Activated naive CD8-positive, alpha-beta T cell treated with anti-CD3 and anti-CD28 coated beads for 36 hours (primary cell): Measurements from ENCODE around the gene FZR1. TPM values are rescaled to one million over a fixed set of nuclear protein-coding genes. Genes with fewer than 3 reads are reported as not detected.

Source experiments
- DNase-seq: peaks from one replicate; pipeline ENCODE4 v3.0.0; 2021
- H3K27ac Mint-ChIP-seq: one replicate; pipeline ENCODE4 v1.8.0; 2022; ENCODE audit warnings: mild to moderate bottlenecking, moderate library complexity, mixed read lengths
- H3K27me3 Mint-ChIP-seq: one replicate; pipeline ENCODE4 v1.8.0; 2022; ENCODE audit warnings: mild to moderate bottlenecking, mixed read lengths
- H3K36me3 Mint-ChIP-seq: one replicate; pipeline ENCODE4 v1.8.0; 2021; ENCODE audit warnings: mild to moderate bottlenecking, mixed read lengths
- H3K4me1 Mint-ChIP-seq: one replicate; pipeline ENCODE4 v1.8.0; 2021; ENCODE audit warnings: mixed read lengths
- H3K4me3 Mint-ChIP-seq: one replicate; pipeline ENCODE4 v1.8.0; 2022; ENCODE audit warnings: mild to moderate bottlenecking, moderate library complexity, mixed read lengths
- H3K9me3 Mint-ChIP-seq: one replicate; pipeline ENCODE4 v1.8.0; 2022; ENCODE audit warnings: mixed read lengths
- total RNA-seq, 2 experiments: library from RNA; stranded (reverse); gene quantifications; one replicate each; pipeline ENCODE4 v1.2.3, GENCODE V29; 2021

The FZR1 gene
- total RNA-seq, 2 experiments from 2014 or later: 32.6 to 39.6 TPM

DNA sequence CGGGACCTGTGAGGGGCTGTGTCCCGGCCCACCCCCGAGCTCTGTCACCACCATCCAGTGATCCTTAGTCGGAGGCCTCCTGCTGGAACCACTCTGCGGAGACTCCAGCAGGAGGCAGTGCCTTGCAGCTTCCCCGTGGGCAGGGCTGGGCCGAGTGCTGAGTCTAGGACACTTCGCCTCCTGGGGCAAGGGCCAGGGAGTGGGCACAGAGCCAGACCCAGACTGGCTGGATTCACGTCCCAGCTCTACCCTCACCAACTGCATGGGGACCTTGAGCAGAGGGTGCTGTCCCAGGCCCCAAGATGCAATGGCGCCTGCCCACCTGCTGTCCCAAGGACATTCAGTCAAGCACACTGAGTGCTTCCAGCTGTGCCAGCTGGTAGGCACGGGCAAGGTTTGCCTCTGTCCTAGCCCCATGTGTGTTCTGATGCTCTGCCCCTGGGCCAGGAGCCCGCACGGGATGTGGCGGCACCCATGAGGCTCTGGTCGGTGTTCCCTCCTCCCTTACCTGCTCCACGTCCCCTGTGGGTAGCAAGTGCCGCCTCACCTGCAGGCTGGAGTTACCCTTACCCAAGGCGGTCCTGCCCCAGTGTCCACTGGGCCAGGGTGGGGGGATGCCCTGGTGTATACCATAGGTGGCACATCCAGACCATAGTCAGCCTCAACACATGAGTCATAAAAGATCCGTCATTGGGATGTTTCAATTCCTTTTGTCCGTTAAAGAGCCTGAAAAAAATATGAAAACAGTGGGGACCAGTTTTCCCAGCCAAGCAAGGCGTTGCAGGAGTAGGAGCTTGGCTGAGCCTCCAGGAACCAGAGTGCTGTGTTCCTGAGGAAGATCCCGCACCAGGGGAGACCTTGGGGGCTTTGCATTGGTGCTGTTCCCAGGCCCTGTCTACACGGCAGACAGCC, 7.4 kb downstream of the FZR1 start:
- H3K27ac Mint-ChIP-seq: no peak overlapping the region
- no peaks in the 10 kb centered on the region for H3K9me3 Mint-ChIP-seq
- no peak overlapping the region for H3K4me3 Mint-ChIP-seq
- peaks cover 12% of the 10 kb centered on the region for H3K36me3 Mint-ChIP-seq
- no peaks in the 10 kb centered on the region for H3K27me3 Mint-ChIP-seq
- DNase-seq: no peak
- H3K4me1 Mint-ChIP-seq: peaks cover 34% of the 10 kb centered on the region

DNA sequence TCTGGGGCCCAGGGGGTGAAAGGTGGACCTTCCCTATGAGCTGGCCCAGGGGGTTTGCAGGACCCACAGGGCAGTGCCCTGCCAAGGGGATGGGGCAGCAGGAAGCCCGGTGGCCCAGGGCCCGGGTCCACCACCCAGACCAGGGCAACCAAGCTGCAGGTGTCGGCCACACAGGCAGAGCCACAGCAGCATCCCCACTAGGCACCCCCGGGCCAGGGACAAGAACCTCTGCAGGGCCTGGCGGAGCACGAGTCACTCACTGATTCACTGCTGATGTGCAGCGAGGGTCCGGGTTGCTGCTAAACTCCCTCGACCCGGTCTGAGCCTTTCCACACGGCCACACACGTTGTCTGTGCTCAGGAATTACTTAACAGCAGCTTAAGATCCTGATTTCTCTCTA, 8.8 kb downstream of the FZR1 start:
- Mint-ChIP-seq H3K9me3 (no peaks in the 10 kb centered on the region), H3K4me1 (peaks cover 25% of the 10 kb centered on the region), H3K27ac (no peak overlapping the region)

GRCh38 chr19:3515891-3516422, 9.8 kb downstream of the FZR1 start:
- no peak for DNase-seq
- H3K36me3 Mint-ChIP-seq: peaks cover 2% of the 10 kb centered on the region
- no peaks in the 10 kb centered on the region for H3K9me3 Mint-ChIP-seq
- H3K4me3 Mint-ChIP-seq: no peak overlapping the region
- H3K4me1 Mint-ChIP-seq: peaks cover 24% of the 10 kb centered on the region
- no peak overlapping the region for H3K27ac Mint-ChIP-seq
- H3K27me3 Mint-ChIP-seq: no peaks in the 10 kb centered on the region

More for the DNA sequence above, 8.8 kb downstream of the FZR1 start:
- no peak overlapping the region for H3K4me3 Mint-ChIP-seq
- no peaks in the 10 kb centered on the region for H3K27me3 Mint-ChIP-seq
- DNase-seq: no peak
- peaks cover 2% of the 10 kb centered on the region for H3K36me3 Mint-ChIP-seq

GRCh38 chr19:3516675-3517207, 10.6 kb downstream of the FZR1 start:
- DNase-seq: no peak
- H3K27me3 Mint-ChIP-seq: no peaks in the 10 kb centered on the region
- H3K4me1 Mint-ChIP-seq: peaks cover 25% of the 10 kb centered on the region
- no peaks in the 10 kb centered on the region for H3K9me3 Mint-ChIP-seq
- no peak overlapping the region for H3K4me3 Mint-ChIP-seq
- peaks cover 4% of the 10 kb centered on the region for H3K36me3 Mint-ChIP-seq
- no peak overlapping the region for H3K27ac Mint-ChIP-seq

DNA sequence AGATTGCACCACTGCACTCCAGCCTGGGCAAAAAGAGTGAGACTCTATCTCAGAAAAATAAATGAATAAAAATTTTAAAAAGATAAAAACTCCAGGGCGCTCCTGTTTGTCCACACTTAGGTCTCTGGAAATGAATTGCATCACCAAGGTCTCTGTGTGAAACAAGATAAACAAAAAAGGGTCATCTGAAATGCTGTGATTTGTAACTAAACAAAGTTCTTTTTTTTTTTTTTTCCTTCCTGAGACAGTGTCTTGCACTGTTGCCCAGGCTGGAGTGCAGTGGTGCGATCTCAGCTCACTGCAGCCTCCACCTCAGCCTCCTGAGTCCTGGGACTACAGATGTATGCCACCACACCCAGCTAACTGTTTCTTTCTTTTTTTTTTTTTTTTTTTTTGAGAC, 11.5 kb downstream of the FZR1 start:
- H3K9me3 Mint-ChIP-seq: no peaks in the 10 kb centered on the region
- H3K4me1 Mint-ChIP-seq: peaks cover 20% of the 10 kb centered on the region
- no peaks in the 10 kb centered on the region for H3K27me3 Mint-ChIP-seq
- peaks cover 7% of the 10 kb centered on the region for H3K36me3 Mint-ChIP-seq
- H3K27ac Mint-ChIP-seq: no peak overlapping the region
- H3K4me3 Mint-ChIP-seq: no peak overlapping the region
- DNase-seq: no peak

DNA sequence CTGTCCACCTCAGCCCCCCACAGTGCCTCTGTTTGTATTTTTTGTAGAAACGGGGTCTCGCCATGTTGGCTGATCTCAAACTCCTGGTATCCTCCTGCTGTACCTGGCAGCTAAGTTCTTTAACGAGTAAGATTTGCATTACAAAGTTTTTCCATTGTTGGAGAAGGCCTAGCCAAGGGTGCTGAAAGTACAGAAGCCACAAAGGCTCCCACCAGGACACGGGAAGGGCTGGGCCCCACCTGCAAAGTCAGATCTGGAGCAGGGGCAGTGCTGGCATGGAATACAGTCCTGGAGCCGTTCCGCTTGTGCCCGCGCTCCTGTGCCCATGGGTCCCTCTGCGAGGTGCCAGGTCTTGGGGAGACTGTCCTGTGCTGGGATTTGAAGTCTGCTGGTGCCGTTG, 12.1 kb downstream of the FZR1 start:
- H3K27ac Mint-ChIP-seq: no peak overlapping the region
- no peaks in the 10 kb centered on the region for H3K27me3 Mint-ChIP-seq
- peaks cover 7% of the 10 kb centered on the region for H3K36me3 Mint-ChIP-seq
- no peak overlapping the region for H3K4me3 Mint-ChIP-seq
- H3K9me3 Mint-ChIP-seq: no peaks in the 10 kb centered on the region
- DNase-seq: no peak
- peaks cover 19% of the 10 kb centered on the region for H3K4me1 Mint-ChIP-seq

DNA sequence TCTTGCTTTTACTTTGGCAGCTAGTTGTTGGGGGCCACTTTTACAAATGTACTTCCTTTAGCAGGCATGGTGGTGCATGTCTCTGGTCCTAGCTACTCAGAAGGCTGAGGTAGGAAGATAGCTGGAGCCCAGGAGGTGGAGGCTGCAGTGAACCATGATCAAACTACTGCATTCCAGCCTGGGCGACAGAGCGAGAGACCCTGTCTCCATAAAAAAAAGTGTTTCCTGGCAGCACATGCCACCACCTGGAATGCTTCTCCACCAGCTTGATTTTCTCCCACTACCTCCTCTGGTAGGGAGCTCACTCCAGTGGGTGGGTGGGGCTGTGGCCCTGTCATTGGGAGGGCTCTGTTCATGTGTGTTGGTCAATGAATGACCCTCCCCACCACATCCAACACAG, 12.5 kb downstream of the FZR1 start:
- no peak overlapping the region for H3K27ac Mint-ChIP-seq
- H3K4me3 Mint-ChIP-seq: no peak overlapping the region

GRCh38 chr19:3519126-3519525, 13.0 kb downstream of the FZR1 start:
- Mint-ChIP-seq H3K4me1 (peaks cover 19% of the 10 kb centered on the region), H3K27ac (no peak overlapping the region), H3K36me3 (peaks cover 7% of the 10 kb centered on the region), H3K27me3 (no peaks in the 10 kb centered on the region), H3K9me3 (no peaks in the 10 kb centered on the region), H3K4me3 (no peak overlapping the region)
- no peak for DNase-seq

More for the DNA sequence above, 12.5 kb downstream of the FZR1 start:
- Mint-ChIP-seq H3K4me1 (peaks cover 19% of the 10 kb centered on the region), H3K27me3 (no peaks in the 10 kb centered on the region), H3K9me3 (no peaks in the 10 kb centered on the region), H3K36me3 (peaks cover 7% of the 10 kb centered on the region)
- no peak for DNase-seq

- Mint-ChIP-seq H3K27ac (no peak overlapping the region), H3K4me1 (peaks cover 18% of the 10 kb centered on the region), H3K36me3 (peaks cover 7% of the 10 kb centered on the region), H3K9me3 (no peaks in the 10 kb centered on the region), H3K27me3 (no peaks in the 10 kb centered on the region), H3K4me3 (no peak overlapping the region)
- DNase-seq: no peak
Measured at GRCh38 chr19:3520166-3521103, 14.3 kb downstream of the FZR1 start.

- Mint-ChIP-seq H3K9me3 (no peaks in the 10 kb centered on the region), H3K27ac (no peak overlapping the region), H3K36me3 (peaks cover 7% of the 10 kb centered on the region), H3K27me3 (no peaks in the 10 kb centered on the region), H3K4me1 (peaks cover 15% of the 10 kb centered on the region), H3K4me3 (no peak overlapping the region)
- DNase-seq: no peak
Measured at GRCh38 chr19:3521104-3521445, 15.0 kb downstream of the FZR1 start.

DNA sequence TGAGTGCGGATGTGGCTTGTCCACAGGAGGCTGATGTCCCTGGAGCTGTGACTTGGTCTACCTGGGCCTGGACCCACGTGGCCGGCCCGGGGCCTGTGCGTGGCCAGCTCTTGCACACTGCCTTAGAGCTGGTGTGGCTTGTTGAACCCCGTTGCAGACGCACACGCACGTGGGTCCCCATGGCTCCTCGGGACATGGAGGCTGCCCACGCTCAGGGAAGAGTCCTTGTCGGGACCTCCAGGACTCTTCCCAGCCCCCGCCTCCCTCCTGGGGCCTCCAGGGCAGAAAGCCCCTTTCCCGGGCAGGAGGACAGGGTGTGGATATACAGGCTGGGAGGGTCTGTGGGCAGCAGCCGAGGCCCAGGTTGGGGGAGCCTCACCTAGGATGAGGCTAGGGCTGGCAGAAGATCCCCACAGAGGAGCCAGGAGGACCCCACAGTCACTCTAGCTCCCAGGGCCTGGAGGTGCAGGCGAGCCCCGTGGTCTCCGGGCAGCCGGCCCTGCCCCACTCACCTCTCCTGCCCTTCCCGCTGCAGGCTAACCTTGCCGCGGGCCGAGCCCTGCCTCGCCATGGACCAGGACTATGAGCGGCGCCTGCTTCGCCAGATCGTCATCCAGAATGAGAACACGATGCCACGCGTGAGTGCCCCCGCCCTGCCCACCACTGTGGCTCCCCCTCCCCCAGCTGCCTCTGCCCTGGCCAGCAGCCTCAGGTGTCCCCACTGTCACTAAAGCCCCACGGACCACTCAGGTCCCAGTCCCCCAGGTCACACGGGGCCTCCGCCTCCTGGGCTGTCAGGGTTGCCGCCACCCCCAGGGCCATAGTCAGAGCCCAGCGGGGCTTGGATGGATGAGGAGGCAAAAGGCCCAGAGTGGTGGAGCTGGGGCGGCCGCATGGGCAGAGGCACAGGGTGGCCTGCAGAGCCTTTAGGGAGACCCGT, 16.6 kb downstream of the FZR1 start:
- no peaks in the 10 kb centered on the region for H3K9me3 Mint-ChIP-seq
- H3K27ac Mint-ChIP-seq: no peak overlapping the region
- no peak for DNase-seq
- no peak overlapping the region for H3K4me3 Mint-ChIP-seq
- H3K4me1 Mint-ChIP-seq: peaks cover 10% of the 10 kb centered on the region
- no peaks in the 10 kb centered on the region for H3K27me3 Mint-ChIP-seq
- H3K36me3 Mint-ChIP-seq: peaks cover 9% of the 10 kb centered on the region

GRCh38 chr19:3523361-3524077, 17.4 kb downstream of the FZR1 start:
- H3K27ac Mint-ChIP-seq: no peak overlapping the region
- DNase-seq: no peak
- H3K36me3 Mint-ChIP-seq: peaks cover 9% of the 10 kb centered on the region
- H3K27me3 Mint-ChIP-seq: no peaks in the 10 kb centered on the region
- no peaks in the 10 kb centered on the region for H3K9me3 Mint-ChIP-seq
- peaks cover 5% of the 10 kb centered on the region for H3K4me1 Mint-ChIP-seq
- H3K4me3 Mint-ChIP-seq: no peak overlapping the region

- Mint-ChIP-seq H3K27ac (no peak overlapping the region), H3K36me3 (peaks cover 9% of the 10 kb centered on the region), H3K9me3 (no peaks in the 10 kb centered on the region), H3K27me3 (no peaks in the 10 kb centered on the region), H3K4me3 (no peak overlapping the region), H3K4me1 (peaks cover 3% of the 10 kb centered on the region)
- no peak for DNase-seq
Measured at GRCh38 chr19:3524078-3524842, 18.1 kb downstream of the FZR1 start.
